GM18502 (cell line): Measurements from ENCODE around the gene PILRA.
"Not testable (repeated sequence)": the region's sequence is repeated elsewhere in the genome, so short reads cannot be mapped to it uniquely, and the experiment has no call there.

Experiments
- ATAC-seq: cut with Tn5 transposase; IDR thresholded peaks from one replicate; pipeline ENCODE4 v1.9.1; 2021; ENCODE audit warnings: mild to moderate bottlenecking; ENCODE audit not compliant: unreplicated experiment, poor library complexity

The PILRA gene

GRCh38 chr7:100376066-100376465, 2.8 kb downstream of the PILRA start:
- ATAC-seq, result no peak

- no peak for ATAC-seq
Observed at GRCh38 chr7:100378114-100378755, 4.9 kb downstream of the PILRA start.

- no peak for ATAC-seq
Observed at GRCh38 chr7:100380196-100380595, 6.9 kb downstream of the PILRA start.

- not testable (repeated sequence) for ATAC-seq
Observed at GRCh38 chr7:100381531-100382233, 8.4 kb downstream of the PILRA start.

- ATAC-seq, result not testable (repeated sequence)
Observed at GRCh38 chr7:100382234-100382853, 9.1 kb downstream of the PILRA start.

GRCh38 chr7:100384628-100385294, 11.5 kb downstream of the PILRA start:
- no peak for ATAC-seq

GRCh38 chr7:100386940-100387339, 13.7 kb downstream of the PILRA start:
- ATAC-seq, result no peak

GRCh38 chr7:100387695-100388094, 14.4 kb downstream of the PILRA start:
- no peak for ATAC-seq

- ATAC-seq, result no peak
Observed at GRCh38 chr7:100389437-100390088, 16.3 kb downstream of the PILRA start.

- no peak for ATAC-seq
Observed at GRCh38 chr7:100390286-100391009, 17.2 kb downstream of the PILRA start.

GRCh38 chr7:100393233-100393905, 20.1 kb downstream of the PILRA start:
- ATAC-seq, result no peak

- ATAC-seq, result no peak
Observed at GRCh38 chr7:100394077-100394476, 20.8 kb downstream of the PILRA start.

GRCh38 chr7:100396421-100396982, 23.2 kb downstream of the PILRA start:
- peak; percentile 92 for ATAC-seq

GRCh38 chr7:100397315-100398081, 24.2 kb downstream of the PILRA start:
- no peak for ATAC-seq

GRCh38 chr7:100398239-100398638, 25.0 kb downstream of the PILRA start:
- no peak for ATAC-seq

- ATAC-seq, result no peak
Observed at GRCh38 chr7:100400041-100400440, 26.8 kb downstream of the PILRA start.

GRCh38 chr7:100400656-100401055, 27.4 kb downstream of the PILRA start:
- no peak for ATAC-seq

- ATAC-seq, result no peak
Observed at GRCh38 chr7:100401811-100402210, 28.5 kb downstream of the PILRA start.
